Activated CD4-positive, alpha-beta T cell treated with anti-CD3 and anti-CD28 coated beads for 36 hours (primary cell): ENCODE data around the gene RAX2. TPM values are rescaled to one million over a fixed set of nuclear protein-coding genes. Genes with fewer than 3 reads are reported as not detected.

Experiments
- ATAC-seq: fragments of 200-7000 bp; cut with Tn5 transposase; one replicate; pipeline ENCODE4 v1.10.0; 2021; ENCODE audit warnings: mild to moderate bottlenecking, moderate library complexity
- CTCF ChIA-PET: fragments of 350-600 bp; sonication (Branson Sonifier 250); formaldehyde crosslinking; loops from one replicate; lab custom pipeline; 2021; ENCODE audit warnings: antibody characterized with exemption; lab: Charles Lee
- POLR2A ChIA-PET: fragments of 350-600 bp; sonication (Branson Sonifier 250); formaldehyde crosslinking; loops from one replicate; lab custom pipeline; 2021; ENCODE audit warnings: antibody characterized with exemption, inconsistent platforms; lab: Charles Lee
- DNase-seq: peaks from one replicate; pipeline ENCODE4 v3.0.0-alpha.2; 2020
- H3K27ac Mint-ChIP-seq: one replicate; pipeline ENCODE4 v1.8.0; 2021; ENCODE audit warnings: mixed read lengths
- H3K27me3 Mint-ChIP-seq: one replicate; pipeline ENCODE4 v1.8.0; 2021; ENCODE audit warnings: mixed read lengths
- H3K36me3 Mint-ChIP-seq: one replicate; pipeline ENCODE4 v1.8.0; 2021; ENCODE audit warnings: low read depth, mixed read lengths
- H3K4me1 Mint-ChIP-seq: one replicate; pipeline ENCODE4 v1.8.0; 2021; ENCODE audit warnings: mixed read lengths
- H3K4me3 Mint-ChIP-seq: one replicate; pipeline ENCODE4 v1.8.0; 2021; ENCODE audit warnings: mild to moderate bottlenecking, moderate library complexity, mixed read lengths
- H3K9me3 Mint-ChIP-seq: one replicate; pipeline ENCODE4 v1.8.0; 2021; ENCODE audit warnings: low read depth, mixed read lengths
- intact Hi-C, 2 experiments: fragments of 100-400 bp; cut with DNase I in 1 of 2; cut with micrococcal nuclease in 1 of 2; formaldehyde crosslinking; loops; one replicate each; pipeline versions ENCODE4 v1.14.2 to v1.15.1; 2022 to 2024; cut with DNase I, micrococcal nuclease
- total RNA-seq, 2 experiments: library from RNA; stranded (reverse); gene quantifications; one replicate each; pipeline ENCODE4 v1.2.3, GENCODE V29; 2021

RAX2 gene
- total RNA-seq, 2 experiments from 2014 or later, result not detected

GRCh38 chr19:3737487-3738205 lies 34.4 kb downstream of the RAX2 start:
- no peak for ATAC-seq
- CTCF ChIA-PET, result no interaction called here
- DNase-seq, result no peak
- Mint-ChIP-seq H3K9me3 (no peaks in the 10 kb centered on the region), H3K4me3 (no peak overlapping the region), H3K36me3 (peaks cover 1% of the 10 kb centered on the region), H3K27me3 (no peaks in the 10 kb centered on the region), H3K4me1 (peaks cover 14% of the 10 kb centered on the region), H3K27ac (no peak overlapping the region)
- intact Hi-C loops, result no loop called here
- POLR2A ChIA-PET, result no interaction called here

- Mint-ChIP-seq H3K4me3 (no peak overlapping the region), H3K4me1 (peaks cover 14% of the 10 kb centered on the region), H3K27me3 (no peaks in the 10 kb centered on the region), H3K36me3 (peaks cover 1% of the 10 kb centered on the region), H3K9me3 (no peaks in the 10 kb centered on the region), H3K27ac (no peak overlapping the region)
- ATAC-seq (no peak), DNase-seq (no peak)
- CTCF ChIA-PET, result no interaction called here
- intact Hi-C loops, result no loop called here
- POLR2A ChIA-PET, result interaction anchor here (0.6 kb wide), 1 partner anchor 109 kb away, joined by 5 read pairs; no protein-coding TSS in a partner anchor
These were observed 35.8 kb downstream of the RAX2 start for GRCh38 chr19:3736106-3736724.

DNA sequence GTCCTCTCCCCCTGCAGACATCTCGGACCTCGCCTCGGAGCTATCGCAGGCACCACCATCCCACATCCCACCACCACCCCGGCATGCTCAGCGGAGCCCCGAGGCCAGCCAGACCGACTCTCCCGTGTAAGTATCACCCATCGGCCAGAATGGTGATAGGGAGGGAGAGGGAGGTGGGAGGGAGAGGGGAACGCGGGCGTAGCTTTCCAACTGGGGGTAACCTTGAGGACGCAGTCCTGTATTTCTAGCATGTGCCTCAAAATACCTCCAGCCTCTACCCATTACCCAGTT lies 37.8 kb downstream of the RAX2 start:
- ATAC-seq (no peak), DNase-seq (no peak)
- no peaks in the 10 kb centered on the region for H3K27me3 Mint-ChIP-seq
- intact Hi-C loops, result no loop called here
- H3K36me3 Mint-ChIP-seq, result peaks cover 1% of the 10 kb centered on the region
- POLR2A ChIA-PET, result interaction anchor here (0.7 kb wide), 1 partner anchor 37 kb away, joined by 3 read pairs; no protein-coding TSS in a partner anchor
- H3K27ac Mint-ChIP-seq, result no peak overlapping the region
- H3K9me3 Mint-ChIP-seq, result no peaks in the 10 kb centered on the region
- CTCF ChIA-PET, result interaction anchor here (0.6 kb wide), 1 partner anchor 443 kb away, joined by 3 read pairs; no protein-coding TSS in a partner anchor
- no peak overlapping the region for H3K4me3 Mint-ChIP-seq
- H3K4me1 Mint-ChIP-seq, result peaks cover 8% of the 10 kb centered on the region

DNA sequence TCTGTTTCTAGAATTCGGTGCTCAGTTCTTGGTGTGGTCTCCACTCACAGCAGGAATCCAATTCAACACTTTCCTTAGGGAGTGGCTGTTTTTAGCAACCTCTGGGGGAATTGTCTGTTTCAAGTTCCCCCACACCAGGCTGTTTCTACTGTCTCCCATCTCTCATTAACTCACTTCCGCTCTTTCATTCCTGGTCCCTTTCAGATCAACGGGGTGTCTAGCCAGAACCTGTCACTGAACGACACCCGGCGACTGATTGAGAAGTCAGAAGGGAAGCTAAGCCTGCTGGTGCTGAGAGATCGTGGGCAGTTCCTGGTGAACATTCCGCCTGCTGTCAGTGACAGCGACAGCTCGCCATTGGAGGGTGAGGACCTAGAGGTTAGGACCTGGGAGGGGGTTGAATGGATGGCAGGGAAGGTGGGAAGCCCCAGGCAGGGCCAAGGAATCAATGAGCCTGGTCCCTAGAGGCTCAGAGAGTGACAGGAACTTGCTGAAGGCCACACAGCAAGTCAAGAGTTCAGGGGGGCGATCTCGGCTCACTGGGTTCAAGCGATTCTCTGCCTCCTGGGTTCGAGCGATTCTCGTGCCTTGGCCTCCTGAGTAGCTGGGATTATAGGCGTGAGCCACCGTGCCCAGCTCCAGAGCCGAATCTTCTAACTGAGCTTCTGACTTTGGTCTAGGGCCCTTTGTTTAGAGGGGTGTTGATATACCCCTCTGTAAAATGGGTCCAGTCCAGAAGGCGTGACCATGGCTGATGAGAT lies 38.3 kb downstream of the RAX2 start:
- Mint-ChIP-seq H3K4me1 (peaks cover 4% of the 10 kb centered on the region), H3K4me3 (no peak overlapping the region), H3K27me3 (no peaks in the 10 kb centered on the region), H3K27ac (no peak overlapping the region), H3K9me3 (no peaks in the 10 kb centered on the region), H3K36me3 (peaks cover 1% of the 10 kb centered on the region)
- POLR2A ChIA-PET, result no interaction called here
- DNase-seq (no peak), ATAC-seq (no peak)
- intact Hi-C loops, result no loop called here
- CTCF ChIA-PET, result interaction anchor here (0.6 kb wide), 1 partner anchor 443 kb away, joined by 3 read pairs; no protein-coding TSS in a partner anchor

GRCh38 chr19:3732108-3732507 lies 39.9 kb downstream of the RAX2 start:
- Mint-ChIP-seq H3K4me3 (no peak overlapping the region), H3K9me3 (no peaks in the 10 kb centered on the region), H3K27me3 (no peaks in the 10 kb centered on the region), H3K27ac (no peak overlapping the region), H3K4me1 (peaks cover 3% of the 10 kb centered on the region), H3K36me3 (peaks cover 1% of the 10 kb centered on the region)
- intact Hi-C loops, result no loop called here
- DNase-seq (no peak), ATAC-seq (no peak)
- POLR2A ChIA-PET, result interaction anchor here (0.6 kb wide), 1 partner anchor 17 kb away, joined by 4 read pairs; no protein-coding TSS in a partner anchor
- CTCF ChIA-PET, result interaction anchor here (0.6 kb wide), 1 partner anchor 126 kb away, joined by 3 read pairs; no protein-coding TSS in a partner anchor

GRCh38 chr19:3730457-3730958 lies 41.5 kb downstream of the RAX2 start:
- CTCF ChIA-PET, result interaction anchor here (0.6 to 1.2 kb wide), 2 partner anchors 92 to 184 kb away, joined by 3 to 4 read pairs; no protein-coding TSS in a partner anchor
- Mint-ChIP-seq H3K4me3 (no peak overlapping the region), H3K27me3 (no peaks in the 10 kb centered on the region), H3K9me3 (no peaks in the 10 kb centered on the region), H3K27ac (no peak overlapping the region), H3K36me3 (no peaks in the 10 kb centered on the region), H3K4me1 (peaks cover 3% of the 10 kb centered on the region)
- POLR2A ChIA-PET, result no interaction called here
- intact Hi-C loops, result no loop called here
- DNase-seq, result no peak
- no peak for ATAC-seq

DNA sequence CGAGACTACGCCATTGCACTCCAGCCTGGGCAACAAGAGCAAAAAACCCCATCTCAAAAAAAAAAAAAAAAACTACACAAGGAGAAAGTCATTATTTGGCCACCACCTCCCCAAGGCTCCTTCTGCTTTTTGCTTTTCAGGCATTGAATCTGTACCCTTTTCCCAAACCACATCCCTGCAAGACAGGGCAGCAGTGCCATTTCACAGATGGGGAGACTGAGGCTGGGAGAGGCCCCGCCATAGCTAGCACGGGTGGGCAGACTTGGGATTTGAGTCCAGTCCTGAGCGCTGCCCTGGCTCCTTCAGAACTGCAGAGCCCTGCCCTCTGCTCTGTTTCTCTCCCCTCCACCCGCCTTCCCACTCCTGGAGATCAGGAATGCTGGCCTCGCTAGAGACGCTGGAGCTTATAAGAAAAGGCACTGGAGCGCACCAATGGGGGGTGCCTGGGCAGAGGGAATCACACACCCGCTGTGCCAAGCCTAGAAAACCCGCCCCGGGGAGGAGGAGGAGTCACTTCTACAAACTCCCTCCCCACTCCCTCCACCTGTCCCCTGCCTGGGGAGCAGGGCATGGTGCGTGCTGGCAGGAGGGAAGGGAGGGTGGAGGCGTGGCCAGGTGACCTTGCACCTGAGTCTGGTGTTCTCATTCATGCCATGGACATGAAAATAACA lies 46.3 kb downstream of the RAX2 start:
- Mint-ChIP-seq H3K27ac (no peak overlapping the region), H3K27me3 (peaks cover 4% of the 10 kb centered on the region), H3K9me3 (no peaks in the 10 kb centered on the region), H3K36me3 (no peaks in the 10 kb centered on the region), H3K4me3 (no peak overlapping the region), H3K4me1 (peaks cover 13% of the 10 kb centered on the region)
- ChIA-PET POLR2A (no interaction called here), CTCF (no interaction called here)
- no peak for DNase-seq
- intact Hi-C loops, result no loop called here
- ATAC-seq, result no peak

DNA sequence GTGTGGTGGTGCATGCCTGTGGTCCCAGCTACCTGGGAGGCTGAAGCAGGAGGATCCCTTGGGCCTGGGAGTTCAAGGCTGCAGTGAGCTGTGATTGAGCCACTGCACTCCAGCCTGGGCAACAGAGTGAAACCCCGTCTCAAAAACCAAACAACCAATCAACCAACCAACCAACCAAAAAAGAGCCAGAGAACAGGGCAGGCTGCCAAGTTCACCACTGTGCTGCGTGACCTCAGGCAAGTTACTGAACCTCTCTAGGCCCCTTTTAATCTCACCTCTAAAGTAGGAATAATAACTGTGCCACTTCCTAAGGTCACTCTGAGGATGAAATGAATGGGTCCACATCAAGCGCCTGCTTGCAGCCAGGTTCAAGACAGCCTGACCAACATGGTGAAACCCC lies 46.9 kb downstream of the RAX2 start:
- H3K36me3 Mint-ChIP-seq, result no peaks in the 10 kb centered on the region
- intact Hi-C loops, result no loop called here
- ChIA-PET POLR2A (no interaction called here), CTCF (interaction anchor here (0.7 kb wide), 1 partner anchor 257 kb away, joined by 4 read pairs; no protein-coding TSS in a partner anchor)
- no peak overlapping the region for H3K4me3 Mint-ChIP-seq
- H3K27me3 Mint-ChIP-seq, result peaks cover 4% of the 10 kb centered on the region
- DNase-seq (no peak), ATAC-seq (no peak)
- H3K4me1 Mint-ChIP-seq, result peaks cover 13% of the 10 kb centered on the region
- no peak overlapping the region for H3K27ac Mint-ChIP-seq
- no peaks in the 10 kb centered on the region for H3K9me3 Mint-ChIP-seq

DNA sequence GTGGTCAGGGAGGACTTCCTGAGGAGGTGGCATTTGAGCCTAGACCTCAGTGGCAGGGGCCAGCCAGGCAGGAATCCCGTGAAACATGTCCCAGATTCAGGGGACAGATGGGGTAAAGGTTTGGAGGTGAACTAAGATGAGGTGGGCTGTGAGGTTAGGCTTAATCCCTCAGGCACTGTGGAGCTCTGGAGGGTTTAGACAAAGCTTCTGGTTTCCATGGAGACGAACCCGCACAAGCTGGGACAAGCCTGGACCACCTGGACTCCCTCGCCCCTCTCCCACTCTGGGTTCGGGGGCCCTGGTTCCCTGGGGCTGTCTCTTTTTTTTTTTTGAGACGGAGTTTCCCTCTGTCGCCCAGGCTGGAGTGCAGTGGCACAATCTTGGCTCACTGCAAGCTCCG lies 48.1 kb downstream of the RAX2 start:
- ChIA-PET CTCF (no interaction called here), POLR2A (interaction anchor here (0.8 kb wide), 1 partner anchor 89 kb away, joined by 3 read pairs; no protein-coding TSS in a partner anchor)
- Mint-ChIP-seq H3K27me3 (peaks cover 4% of the 10 kb centered on the region), H3K36me3 (no peaks in the 10 kb centered on the region), H3K4me3 (no peak overlapping the region), H3K9me3 (no peaks in the 10 kb centered on the region), H3K4me1 (peaks cover 13% of the 10 kb centered on the region), H3K27ac (no peak overlapping the region)
- intact Hi-C loops, result no loop called here
- no peak for ATAC-seq
- no peak for DNase-seq

- Mint-ChIP-seq H3K4me3 (no peak overlapping the region), H3K4me1 (peaks cover 10% of the 10 kb centered on the region), H3K9me3 (no peaks in the 10 kb centered on the region), H3K27ac (no peak overlapping the region), H3K27me3 (peaks cover 4% of the 10 kb centered on the region), H3K36me3 (no peaks in the 10 kb centered on the region)
- intact Hi-C loops, result no loop called here
- no peak for DNase-seq
- POLR2A ChIA-PET, result interaction anchor here (0.5 to 0.8 kb wide), 2 partner anchors 89 to 515 kb away, joined by 3 read pairs; no protein-coding TSS in a partner anchor
- no peak for ATAC-seq
- CTCF ChIA-PET, result no interaction called here
These were observed 48.9 kb downstream of the RAX2 start for GRCh38 chr19:3723110-3723488.
